GM13977 (cell line): ENCODE results near the gene ARID3B.

Source experiments
- DNase-seq: peaks from one replicate; pipeline ENCODE4 v3.0.0; 2012; ENCODE audit warnings: low spot score
- in situ Hi-C: fragments of 300-500 bp; cut with MboI; formaldehyde crosslinking; loops from one replicate; pipeline ENCODE4 v1.12.0; 2022; ENCODE audit warnings: low sequenced_read_pairs, low pct_unique_long_range_greater_than_20kb, mixed read lengths, inconsistent platforms; ENCODE audit not compliant: unreplicated experiment
- TF ChIP-seq, protein P1 (sequence below): IDR thresholded peaks from 2 replicates; pipeline ENCODE4 v1.5.1; 2012; ENCODE audit warnings: mild to moderate bottlenecking, control low read depth; ENCODE audit not compliant: insufficient read depth; ENCODE audit errors: extremely low read depth, missing control alignments

ARID3B gene

DNA sequence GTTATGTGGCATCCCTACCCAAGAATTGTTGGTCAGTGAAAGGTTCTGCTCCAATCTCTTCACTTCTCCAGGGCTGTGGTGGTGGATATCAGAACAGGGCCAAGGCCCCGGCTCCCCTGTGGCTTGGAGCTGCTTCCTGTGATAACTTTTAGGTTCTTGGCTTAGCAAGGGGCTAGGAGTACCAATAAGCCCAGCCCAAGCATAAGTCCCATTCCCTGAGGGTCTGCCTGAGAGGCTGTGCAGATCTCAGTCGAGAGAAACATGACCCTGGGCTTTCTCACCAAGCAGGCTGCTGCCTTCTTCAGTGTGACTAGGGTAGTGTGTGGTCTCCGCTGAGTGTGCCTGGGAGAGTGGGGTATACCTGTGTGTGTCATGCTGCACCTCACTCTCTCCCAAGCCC lies 81.7 kb downstream of the ARID3B start:
- in situ Hi-C loops = loop anchor here (10.0 kb wide), 1 partner anchor 248 kb away; no protein-coding TSS in a partner anchor
- TF ChIP-seq, protein P1, sequence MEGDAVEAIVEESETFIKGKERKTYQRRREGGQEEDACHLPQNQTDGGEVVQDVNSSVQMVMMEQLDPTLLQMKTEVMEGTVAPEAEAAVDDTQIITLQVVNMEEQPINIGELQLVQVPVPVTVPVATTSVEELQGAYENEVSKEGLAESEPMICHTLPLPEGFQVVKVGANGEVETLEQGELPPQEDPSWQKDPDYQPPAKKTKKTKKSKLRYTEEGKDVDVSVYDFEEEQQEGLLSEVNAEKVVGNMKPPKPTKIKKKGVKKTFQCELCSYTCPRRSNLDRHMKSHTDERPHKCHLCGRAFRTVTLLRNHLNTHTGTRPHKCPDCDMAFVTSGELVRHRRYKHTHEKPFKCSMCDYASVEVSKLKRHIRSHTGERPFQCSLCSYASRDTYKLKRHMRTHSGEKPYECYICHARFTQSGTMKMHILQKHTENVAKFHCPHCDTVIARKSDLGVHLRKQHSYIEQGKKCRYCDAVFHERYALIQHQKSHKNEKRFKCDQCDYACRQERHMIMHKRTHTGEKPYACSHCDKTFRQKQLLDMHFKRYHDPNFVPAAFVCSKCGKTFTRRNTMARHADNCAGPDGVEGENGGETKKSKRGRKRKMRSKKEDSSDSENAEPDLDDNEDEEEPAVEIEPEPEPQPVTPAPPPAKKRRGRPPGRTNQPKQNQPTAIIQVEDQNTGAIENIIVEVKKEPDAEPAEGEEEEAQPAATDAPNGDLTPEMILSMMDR = no peak
- no peak for DNase-seq

DNA sequence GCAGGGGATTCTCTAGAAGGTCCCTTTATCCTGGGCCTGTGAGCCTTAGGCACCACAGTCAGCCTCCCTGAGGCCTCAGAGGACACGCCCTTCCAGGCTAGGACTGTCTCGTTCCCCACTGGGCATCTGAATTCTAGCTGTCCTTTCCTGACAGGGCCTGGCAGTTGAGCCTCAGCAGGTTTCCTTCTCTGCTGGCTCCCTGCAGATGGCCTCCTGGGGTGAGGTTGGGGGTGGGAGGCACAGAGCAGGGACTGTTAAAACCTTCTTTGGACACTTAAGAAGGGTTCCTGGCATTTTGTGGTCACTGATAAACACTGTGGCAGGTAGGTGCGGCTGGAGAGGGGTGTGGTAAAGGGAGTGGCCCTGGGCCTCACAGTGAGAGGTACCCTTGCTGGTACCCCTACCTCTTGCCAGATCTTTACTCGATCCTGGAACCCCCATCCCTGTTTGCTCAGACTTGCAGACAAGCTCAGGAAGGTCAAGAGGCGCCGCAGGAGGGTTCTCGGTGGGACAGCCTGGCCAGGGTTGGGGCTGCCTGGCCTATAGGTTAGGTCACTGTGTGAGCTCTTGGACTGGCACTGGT lies 83.1 kb downstream of the ARID3B start:
- DNase-seq = no peak
- TF ChIP-seq, protein P1 = no peak
- in situ Hi-C loops = loop anchor here (10.0 kb wide), 1 partner anchor 249 kb away; no protein-coding TSS in a partner anchor

DNA sequence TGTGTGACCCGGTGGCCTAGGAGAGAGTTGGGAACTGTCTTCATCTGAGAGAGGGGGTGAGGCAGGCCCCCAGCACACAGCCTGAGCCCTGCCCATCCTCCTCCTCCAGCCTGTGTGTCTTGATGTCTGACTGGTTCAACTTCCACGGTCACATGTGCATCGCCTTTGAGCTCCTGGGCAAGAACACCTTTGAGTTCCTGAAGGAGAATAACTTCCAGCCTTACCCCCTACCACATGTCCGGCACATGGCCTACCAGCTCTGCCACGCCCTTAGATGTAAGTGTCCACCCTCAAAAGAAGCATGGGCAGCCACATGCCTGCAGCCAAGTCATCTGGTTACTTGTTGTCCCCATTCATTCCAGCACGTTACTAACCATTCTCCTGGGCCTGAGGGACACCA lies 84.7 kb downstream of the ARID3B start:
- in situ Hi-C loops = loop anchor here (10.0 to 25.0 kb wide), 2 partner anchors 251 to 312 kb away; partner anchors contain the start of gene COX5A
- TF ChIP-seq, protein P1 = no peak
- DNase-seq = no peak

DNA sequence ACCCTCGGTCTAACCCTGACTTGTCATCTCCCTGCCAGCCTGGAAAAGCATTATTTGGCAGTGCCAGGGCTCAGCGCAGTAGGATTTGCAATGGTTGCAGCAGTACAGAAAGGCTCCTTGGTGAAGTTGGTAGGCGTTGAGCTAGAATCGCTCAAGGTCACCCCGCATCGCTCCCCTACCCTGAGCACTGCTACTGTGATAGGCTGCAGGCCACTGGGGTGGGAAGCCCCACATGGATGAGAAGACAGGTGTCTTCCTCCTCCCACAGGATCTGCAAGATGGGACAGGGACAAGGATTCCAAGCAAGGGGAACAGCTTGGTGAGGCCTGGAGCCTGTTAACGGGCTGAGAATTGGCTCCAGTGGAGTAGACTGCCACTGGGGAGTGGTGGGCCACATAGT lies 85.3 kb downstream of the ARID3B start:
- in situ Hi-C loops = loop anchor here (10.0 to 25.0 kb wide), 2 partner anchors 252 to 311 kb away; partner anchors contain the start of gene COX5A
- DNase-seq = no peak
- TF ChIP-seq, protein P1 = no peak

DNA sequence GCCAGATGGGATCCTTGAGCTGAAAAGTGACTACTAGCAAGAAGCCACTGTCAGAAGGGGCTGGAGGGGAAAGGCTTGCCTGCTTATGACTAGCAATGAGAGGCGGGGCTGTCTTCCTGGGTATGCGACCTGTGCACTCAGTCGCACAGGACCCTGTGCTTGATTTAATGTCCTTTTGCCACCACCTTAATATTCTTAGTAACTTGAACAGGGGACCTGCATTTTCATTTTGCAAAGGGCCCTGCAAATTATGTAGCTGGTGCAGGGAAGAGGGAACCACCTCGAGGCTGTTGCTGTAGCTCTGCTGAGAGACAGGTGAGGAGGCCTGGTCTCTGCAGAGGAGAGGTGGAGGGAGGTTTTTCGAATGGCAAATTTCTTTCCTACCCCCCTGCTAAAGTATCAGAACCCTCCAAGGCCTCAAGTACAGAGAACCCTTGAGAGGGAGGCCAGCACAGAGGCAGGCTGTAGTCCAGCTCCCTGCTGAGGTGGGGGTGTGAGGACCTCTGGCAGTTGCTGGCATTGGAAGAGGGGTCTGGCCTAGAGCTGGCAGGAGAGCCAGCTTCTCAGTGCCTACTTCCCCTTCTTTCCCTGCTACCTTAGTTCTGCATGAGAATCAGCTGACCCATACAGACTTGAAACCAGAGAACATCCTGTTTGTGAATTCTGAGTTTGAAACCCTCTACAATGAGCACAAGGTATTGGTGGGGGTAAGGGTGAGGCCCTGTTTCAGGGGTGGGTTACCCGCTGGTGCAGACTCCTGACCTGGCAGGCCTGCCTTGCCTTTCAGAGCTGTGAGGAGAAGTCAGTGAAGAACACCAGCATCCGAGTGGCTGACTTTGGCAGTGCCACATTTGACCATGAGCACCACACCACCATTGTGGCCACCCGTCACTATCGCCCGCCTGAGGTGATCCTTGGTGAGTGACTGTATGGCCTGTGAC lies 86.0 kb downstream of the ARID3B start:
- TF ChIP-seq, protein P1 = no peak
- no peak for DNase-seq
- in situ Hi-C loops = loop anchor here (10.0 to 25.0 kb wide), 2 partner anchors 252 to 310 kb away; partner anchors contain the start of gene COX5A

DNA sequence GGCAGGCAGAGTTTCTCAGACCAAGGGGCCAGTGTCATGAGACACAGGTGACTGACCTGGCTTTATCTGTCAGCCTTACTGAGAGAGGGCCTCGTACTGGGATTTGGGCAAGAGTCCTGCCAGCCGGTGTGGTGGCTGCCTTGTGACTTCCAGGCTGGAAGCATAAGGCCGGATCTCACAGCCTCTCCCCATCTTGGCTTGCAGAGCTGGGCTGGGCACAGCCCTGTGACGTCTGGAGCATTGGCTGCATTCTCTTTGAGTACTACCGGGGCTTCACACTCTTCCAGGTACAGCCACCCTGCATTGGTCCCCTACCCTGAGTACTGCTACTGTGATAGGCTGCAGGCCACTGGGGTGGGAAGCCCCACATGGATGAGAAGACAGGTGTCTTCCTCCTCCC lies 86.7 kb downstream of the ARID3B start:
- TF ChIP-seq, protein P1 = no peak
- DNase-seq = no peak
- in situ Hi-C loops = loop anchor here (10.0 to 25.0 kb wide), 2 partner anchors 253 to 310 kb away; partner anchors contain the start of gene COX5A
